Measurements from ENCODE around the gene PAWR.

DNA sequence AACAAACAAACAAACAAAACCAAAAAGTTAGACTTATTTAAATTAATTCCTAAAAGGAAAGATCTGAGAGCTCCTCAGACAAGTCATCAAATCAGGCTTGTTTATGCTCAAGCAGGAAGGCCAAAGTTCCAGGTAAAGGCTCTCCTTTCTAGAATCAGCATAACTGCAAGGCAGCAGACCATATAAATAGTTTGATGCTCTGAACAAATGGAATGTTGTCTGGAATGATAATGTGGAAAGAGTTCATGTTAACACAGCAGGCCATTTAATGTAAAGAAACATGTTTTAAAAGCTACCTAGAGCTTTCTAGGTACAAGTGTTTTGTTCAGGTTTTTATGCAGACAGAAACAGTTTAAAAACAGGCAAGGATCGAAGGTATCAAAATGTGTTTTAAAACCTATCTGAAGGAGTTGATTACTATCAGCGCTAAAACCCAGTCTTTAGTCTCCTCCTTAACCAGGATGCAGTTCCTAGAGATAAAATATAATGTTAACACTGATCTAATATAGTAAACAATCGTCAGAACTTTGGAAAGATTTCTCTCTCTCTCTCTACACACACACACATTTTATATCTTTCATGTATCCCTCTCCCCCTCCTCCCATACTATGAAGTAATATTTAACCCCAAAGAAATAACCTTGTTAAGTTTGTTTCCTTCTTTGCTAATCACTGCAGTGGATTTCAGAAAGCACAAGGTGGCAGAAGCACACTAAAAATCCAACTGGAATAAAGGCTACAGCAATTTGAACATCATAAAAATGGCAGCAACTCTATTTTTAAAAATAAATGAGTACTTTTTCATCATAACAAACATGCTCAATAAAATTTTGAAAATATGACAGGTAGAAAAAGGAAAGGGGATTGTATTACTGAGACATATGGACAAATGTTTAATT, 135.5 kb downstream of the PAWR start:
- TF ChIP-seq, protein P1, sequence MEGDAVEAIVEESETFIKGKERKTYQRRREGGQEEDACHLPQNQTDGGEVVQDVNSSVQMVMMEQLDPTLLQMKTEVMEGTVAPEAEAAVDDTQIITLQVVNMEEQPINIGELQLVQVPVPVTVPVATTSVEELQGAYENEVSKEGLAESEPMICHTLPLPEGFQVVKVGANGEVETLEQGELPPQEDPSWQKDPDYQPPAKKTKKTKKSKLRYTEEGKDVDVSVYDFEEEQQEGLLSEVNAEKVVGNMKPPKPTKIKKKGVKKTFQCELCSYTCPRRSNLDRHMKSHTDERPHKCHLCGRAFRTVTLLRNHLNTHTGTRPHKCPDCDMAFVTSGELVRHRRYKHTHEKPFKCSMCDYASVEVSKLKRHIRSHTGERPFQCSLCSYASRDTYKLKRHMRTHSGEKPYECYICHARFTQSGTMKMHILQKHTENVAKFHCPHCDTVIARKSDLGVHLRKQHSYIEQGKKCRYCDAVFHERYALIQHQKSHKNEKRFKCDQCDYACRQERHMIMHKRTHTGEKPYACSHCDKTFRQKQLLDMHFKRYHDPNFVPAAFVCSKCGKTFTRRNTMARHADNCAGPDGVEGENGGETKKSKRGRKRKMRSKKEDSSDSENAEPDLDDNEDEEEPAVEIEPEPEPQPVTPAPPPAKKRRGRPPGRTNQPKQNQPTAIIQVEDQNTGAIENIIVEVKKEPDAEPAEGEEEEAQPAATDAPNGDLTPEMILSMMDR (IDR thresholded peaks at IDR 0.05): peak in 5 of 7 experiments; percentile 33 to 60 (median 53)
- TF ChIP-seq EP300 (IDR thresholded peaks at IDR 0.05) (no peak), POLR2A (IDR thresholded peaks at IDR 0.05) (no peak), POLR2AphosphoS5 (IDR thresholded peaks at IDR 0.05) (no peak)
